ENCODE data around the gene BNIP5. TPM values are rescaled to one million over a fixed set of nuclear protein-coding genes. Genes with fewer than 3 reads are reported as not detected.

Gene BNIP5
- total RNA-seq, result 1 to 10 TPM in 1 of 7 donors, under 1 TPM in 3, not detected in 3; 0.05 to 1.4 (median 0.18) TPM
- under 1 TPM in 1 of 2 donors, not detected in 1; 0.01 TPM for polyA plus RNA-seq
- long read RNA-seq, donor 1, result 0 reads
- long read RNA-seq, donor 2, result 0 reads
- long read RNA-seq, donor 3, result 0 reads

DNA sequence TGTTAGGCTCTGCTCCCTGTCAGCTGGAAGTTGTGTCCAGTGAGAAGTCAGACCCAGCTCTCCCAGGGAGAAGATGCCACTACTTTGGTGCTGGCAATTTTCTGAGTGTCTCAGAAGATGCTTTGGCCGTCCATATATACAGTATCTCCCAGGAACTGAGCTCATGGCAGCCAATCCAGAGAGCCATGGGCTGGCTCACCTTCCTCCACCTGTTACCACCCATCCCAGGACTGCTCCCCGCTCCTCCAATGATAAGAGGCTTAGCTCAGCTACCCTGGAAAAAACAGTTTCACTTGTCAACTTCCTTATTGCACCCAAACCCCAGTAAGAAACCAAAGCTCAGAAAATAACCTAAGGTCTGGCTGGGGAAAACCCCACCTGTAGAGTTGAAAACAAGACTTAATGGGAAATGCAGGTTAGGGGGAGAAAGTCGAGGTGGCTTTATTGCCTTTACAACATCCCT lies at the start of gene BNIP5:
Gene BNIP5 (minus strand): TSS at position 110 of the 463 bp plus-strand sequence. CDS start 6,198 bp downstream, outside the sequence.
- TF ChIP-seq EP300 (IDR thresholded peaks at IDR 0.05) (no peak), CTCF (IDR thresholded peaks at IDR 0.05) (no peak), POLR2A (IDR thresholded peaks at IDR 0.05) (no peak)
- Histone ChIP-seq H3K27ac (no peak within 1 kb of the TSS), H3K9me3 (no peaks in the 10 kb centered on the region), H3K36me3 (no peaks in the 10 kb centered on the region), H3K4me1 (ENCODE audit: insufficient read depth) (peaks cover 8% of the 10 kb centered on the region), H3K27me3 (no peaks in the 10 kb centered on the region), H3K4me3 (no peak within 1 kb of the TSS)
- 74 to 83% (median 77%) methylated on average over 3 of the region's 3 CpGs for WGBS, 3 donors
- DNase-seq, result no peak
- intact Hi-C loops (cut with DNase I), result no loop called here

- Histone ChIP-seq H3K4me1 (ENCODE audit: insufficient read depth) (peaks cover 6% of the 10 kb centered on the region), H3K4me3 (no peak overlapping the region), H3K27ac (no peak overlapping the region), H3K36me3 (no peaks in the 10 kb centered on the region), H3K27me3 (no peaks in the 10 kb centered on the region), H3K9me3 (no peaks in the 10 kb centered on the region)
- no peak for TF ChIP-seq CTCF (IDR thresholded peaks at IDR 0.05)
- TF ChIP-seq POLR2A (IDR thresholded peaks at IDR 0.05), result no peak
- TF ChIP-seq EP300 (IDR thresholded peaks at IDR 0.05), result no peak
- WGBS, 3 donors, result 87 to 89% (median 89%) methylated on average over 2 of the region's 2 CpGs
- intact Hi-C loops (cut with DNase I), result no loop called here
- no peak for DNase-seq
Observed at GRCh38 chr6:36384095-36384494, 47.4 kb upstream of the BNIP5 start.

DNA sequence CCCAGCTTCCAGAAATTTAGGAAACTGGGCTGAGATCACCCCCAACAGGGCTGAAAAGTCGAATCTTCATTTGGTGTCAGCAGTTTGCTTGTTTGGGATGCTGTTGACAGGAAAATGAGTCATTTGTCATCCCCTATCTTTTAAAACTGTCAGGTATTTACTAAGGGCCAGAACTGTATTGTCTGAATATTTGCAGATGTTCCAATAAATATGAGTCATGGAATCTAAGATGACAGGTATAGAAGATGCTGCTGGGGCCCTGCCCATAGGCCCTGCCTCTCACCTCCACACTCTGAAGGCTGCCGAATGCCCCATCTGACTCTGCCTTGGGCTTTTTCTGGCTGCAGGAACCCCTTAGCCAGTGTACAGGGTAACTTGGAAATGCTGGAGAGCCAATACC lies 46.9 kb upstream of the BNIP5 start:
- TF ChIP-seq EP300 (IDR thresholded peaks at IDR 0.05) (no peak), CTCF (IDR thresholded peaks at IDR 0.05) (no peak), POLR2A (IDR thresholded peaks at IDR 0.05) (no peak)
- no peak for DNase-seq
- Histone ChIP-seq H3K36me3 (no peaks in the 10 kb centered on the region), H3K27ac (no peak overlapping the region), H3K4me1 (ENCODE audit: insufficient read depth) (peaks cover 6% of the 10 kb centered on the region), H3K27me3 (no peaks in the 10 kb centered on the region), H3K4me3 (no peak overlapping the region), H3K9me3 (no peaks in the 10 kb centered on the region)
- WGBS, 3 donors, result 65 to 83% (median 78%) methylated on average over 2 of the region's 2 CpGs
- intact Hi-C loops (cut with DNase I), result no loop called here

DNA sequence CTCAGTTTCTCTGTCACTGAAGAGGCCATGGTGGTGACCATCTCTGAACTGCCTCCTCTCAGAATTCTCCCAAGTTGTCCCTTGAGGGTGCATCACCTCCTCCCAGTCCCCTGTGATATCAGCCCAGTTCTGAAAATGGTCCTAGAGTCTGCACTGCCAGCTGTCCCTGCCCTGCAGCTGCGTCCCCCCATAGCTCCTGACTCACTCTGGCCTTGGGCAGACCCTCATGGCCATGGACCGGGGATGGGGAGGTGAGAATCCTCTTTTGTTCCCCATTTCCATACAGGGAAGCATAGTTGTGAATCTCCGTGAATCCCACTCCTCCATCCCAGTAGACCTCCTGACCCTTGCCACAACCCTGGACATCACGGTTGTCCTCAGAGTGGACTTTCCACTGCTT lies 46.3 kb upstream of the BNIP5 start:
- H3K4me3 ChIP-seq, result no peak overlapping the region
- no peaks in the 10 kb centered on the region for H3K27me3 ChIP-seq
- no peaks in the 10 kb centered on the region for H3K36me3 ChIP-seq
- intact Hi-C loops (cut with DNase I), result no loop called here
- no peak for TF ChIP-seq EP300 (IDR thresholded peaks at IDR 0.05)
- TF ChIP-seq POLR2A (IDR thresholded peaks at IDR 0.05), result no peak
- no peak for TF ChIP-seq CTCF (IDR thresholded peaks at IDR 0.05)
- no peaks in the 10 kb centered on the region for H3K9me3 ChIP-seq
- no peak for DNase-seq
- WGBS, 3 donors, result 56 to 72% (median 58%) methylated on average over 4 of the region's 4 CpGs
- H3K27ac ChIP-seq, result no peak overlapping the region
- peaks cover 5% of the 10 kb centered on the region for H3K4me1 ChIP-seq (ENCODE audit: insufficient read depth)

Data from ovary (tissue), 10 donors.